Right hindlimb (tissue), 1 donor: ENCODE measurements around the gene SLC8A1.

Experiments
- DNase-seq: peaks from one replicate; pipeline ENCODE4 v3.0.0-alpha.2; 2018

SLC8A1 gene

DNA sequence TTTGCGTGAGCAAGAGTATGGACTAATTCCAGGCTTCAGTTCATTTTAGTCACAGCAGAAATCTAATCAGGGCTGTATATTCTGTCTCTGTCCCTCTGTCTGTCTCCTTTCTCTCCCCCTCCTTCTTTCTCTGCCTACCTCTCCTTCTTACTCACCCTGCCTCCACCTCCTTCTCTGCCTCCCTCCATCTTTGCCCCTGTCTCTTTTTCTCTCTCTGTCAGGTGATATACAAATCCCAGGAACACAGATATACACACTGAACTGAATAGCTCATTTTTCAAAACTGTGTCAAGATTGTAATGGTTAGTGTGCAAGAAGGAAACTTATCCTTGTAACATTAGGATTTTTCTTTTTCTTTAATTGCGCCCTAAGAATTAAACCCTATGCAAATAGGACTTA lies 32.5 kb downstream of the SLC8A1 start:
- no peak for DNase-seq

GRCh38 chr2:40418614-40419363 lies 33.1 kb downstream of the SLC8A1 start:
- no peak for DNase-seq

GRCh38 chr2:40416486-40416885 lies 35.4 kb downstream of the SLC8A1 start:
- DNase-seq: no peak

- no peak for DNase-seq
Measured at GRCh38 chr2:40415391-40415790, 36.5 kb downstream of the SLC8A1 start.

DNA sequence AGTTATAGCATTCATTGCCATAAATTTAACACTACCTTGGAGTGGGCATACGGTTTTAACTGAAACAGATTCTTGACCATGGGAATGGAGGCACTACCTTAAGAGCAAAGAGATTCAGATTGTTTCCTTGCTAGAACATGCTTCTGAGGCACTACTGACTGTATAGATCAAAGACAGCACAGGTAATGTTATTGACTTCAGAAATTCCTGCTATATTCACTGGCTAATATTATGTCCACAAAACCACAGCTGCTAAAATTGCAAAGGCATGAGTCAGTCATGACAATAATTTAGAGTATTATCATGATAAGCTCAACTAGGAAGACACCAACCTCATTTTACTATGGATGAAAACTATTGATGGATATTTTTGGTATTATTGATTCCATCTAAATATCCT lies 39.4 kb downstream of the SLC8A1 start:
- no peak for DNase-seq

- DNase-seq: no peak
Measured at GRCh38 chr2:40410695-40411094, 41.2 kb downstream of the SLC8A1 start.

DNA sequence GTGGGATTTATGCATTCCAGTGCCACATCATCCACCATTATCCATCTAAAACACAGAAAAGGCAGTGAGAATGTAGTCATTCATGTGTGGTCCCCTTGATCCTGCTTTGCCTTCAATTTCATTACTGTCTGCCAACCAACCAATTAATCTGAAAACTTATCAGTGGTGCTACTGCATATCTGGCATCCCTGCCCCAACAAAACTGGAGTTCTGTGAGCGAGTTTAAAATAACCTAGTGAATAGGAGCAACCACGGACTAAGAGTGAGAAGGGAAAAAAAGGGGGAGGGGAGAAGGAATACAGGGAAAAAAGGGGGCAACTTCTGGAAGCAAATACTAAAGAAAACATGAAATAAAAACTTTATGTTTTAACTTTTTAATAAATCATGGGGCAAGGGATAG lies 42.2 kb downstream of the SLC8A1 start:
- DNase-seq: no peak

DNA sequence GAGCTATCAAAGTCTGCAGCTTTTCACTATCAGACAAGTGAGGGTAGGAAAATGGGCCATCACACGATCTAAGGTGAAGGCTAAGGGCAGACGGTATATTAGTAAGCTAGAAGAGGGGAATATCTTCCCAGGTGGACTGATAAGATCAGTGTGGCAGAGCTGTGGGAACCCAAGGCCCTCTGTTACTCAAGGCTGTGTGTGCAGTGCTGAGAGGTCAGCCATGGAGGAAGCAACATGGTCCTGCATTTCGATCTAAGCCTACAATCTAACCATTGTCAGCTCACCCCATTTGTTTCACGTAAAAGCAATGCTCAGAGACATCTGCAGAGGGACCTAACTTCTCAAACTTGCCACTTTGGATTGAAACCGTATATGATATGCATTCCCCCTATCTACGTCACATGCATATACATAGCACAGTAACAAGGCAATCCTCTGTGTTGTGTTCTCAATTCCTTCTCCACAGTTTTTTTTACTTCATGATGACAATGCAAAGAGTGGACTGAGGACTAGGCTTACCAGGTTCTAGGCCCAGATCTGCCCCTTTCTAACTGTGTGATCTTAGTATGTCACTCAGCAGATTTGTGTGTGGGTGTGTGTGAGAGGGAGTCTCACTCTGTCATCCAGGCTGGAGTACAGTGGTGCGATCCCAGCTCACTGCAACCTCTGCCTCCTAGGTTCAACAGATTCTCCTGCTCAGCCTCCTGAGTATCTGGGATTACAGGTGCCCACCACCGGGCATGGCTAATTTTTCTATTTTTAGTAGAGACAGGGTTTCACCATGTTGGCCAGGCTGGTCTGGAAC lies 45.2 kb downstream of the SLC8A1 start:
- no peak for DNase-seq

DNA sequence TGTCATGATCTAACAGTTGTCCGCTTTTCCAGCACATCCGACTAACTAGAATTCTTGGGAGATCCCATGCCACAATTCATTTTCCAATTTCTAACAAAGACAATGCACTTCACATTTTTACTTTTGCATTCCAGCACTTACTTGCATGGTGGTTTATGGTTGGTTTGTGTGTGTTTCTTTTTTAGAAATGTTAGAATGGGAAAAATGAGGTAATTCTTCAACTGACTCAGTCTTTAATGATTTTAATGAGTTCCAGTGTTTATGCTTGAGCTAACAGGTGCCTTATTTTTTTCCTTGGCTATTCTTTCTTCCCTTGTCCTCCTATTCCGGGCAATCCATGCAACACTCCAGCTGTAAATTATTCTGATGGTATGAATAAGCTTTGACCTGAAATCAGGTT lies 46.4 kb downstream of the SLC8A1 start:
- DNase-seq: no peak

GRCh38 chr2:40404517-40404916 lies 47.4 kb downstream of the SLC8A1 start:
- no peak for DNase-seq

GRCh38 chr2:40403233-40403836 lies 48.6 kb downstream of the SLC8A1 start:
- DNase-seq: no peak

GRCh38 chr2:40401896-40402295 lies 50.0 kb downstream of the SLC8A1 start:
- no peak for DNase-seq

DNA sequence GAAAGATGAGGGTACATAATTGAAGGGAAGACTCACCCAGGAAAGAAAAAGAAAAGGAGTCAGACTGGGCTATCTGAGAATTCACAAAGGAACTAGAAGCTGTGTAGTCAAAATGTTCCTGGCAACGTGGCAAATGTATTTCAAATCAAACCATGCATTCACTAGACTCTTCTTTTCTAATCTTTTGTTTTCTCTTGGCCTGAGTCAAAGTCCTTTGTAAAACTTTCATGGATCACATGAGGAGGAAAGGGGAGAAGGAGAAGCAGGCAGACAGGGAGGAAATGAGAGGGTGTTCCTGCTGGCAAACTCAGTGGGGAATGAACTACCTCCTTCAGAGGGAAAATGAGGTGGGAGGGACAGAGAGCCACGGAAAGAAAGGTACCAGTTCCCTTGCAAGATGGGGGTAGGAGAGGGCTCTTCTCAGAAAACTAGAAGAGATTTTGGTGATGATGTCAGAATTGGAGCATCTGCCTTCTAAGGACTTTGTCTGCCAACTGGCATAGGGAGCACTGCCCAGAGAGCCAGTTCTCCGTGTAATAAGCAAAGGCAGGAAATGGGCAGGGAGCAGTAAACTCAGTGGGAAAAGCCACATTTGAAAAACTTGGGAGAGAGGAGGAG lies 51.4 kb downstream of the SLC8A1 start:
- no peak for DNase-seq

GRCh38 chr2:40397765-40398164 lies 54.1 kb downstream of the SLC8A1 start:
- no peak for DNase-seq

DNA sequence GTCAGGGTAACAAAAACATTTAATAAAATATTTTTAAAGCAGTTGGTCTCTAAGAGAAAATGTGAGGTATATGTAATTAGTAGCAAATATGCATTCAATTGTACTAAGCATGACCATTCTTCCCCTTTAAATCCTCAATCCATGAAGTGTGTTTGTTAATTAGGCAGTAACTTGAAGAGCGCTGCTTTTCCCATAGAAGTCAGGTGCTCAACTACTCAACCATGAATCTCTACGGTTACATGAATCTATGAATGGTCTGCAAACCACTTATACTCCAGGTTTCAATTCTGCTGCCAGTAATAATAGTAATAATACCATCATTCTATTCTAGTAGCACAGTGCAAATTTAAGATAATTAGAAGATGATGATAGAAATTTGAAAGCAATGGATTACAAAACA lies 55.8 kb downstream of the SLC8A1 start:
- DNase-seq: no peak

DNA sequence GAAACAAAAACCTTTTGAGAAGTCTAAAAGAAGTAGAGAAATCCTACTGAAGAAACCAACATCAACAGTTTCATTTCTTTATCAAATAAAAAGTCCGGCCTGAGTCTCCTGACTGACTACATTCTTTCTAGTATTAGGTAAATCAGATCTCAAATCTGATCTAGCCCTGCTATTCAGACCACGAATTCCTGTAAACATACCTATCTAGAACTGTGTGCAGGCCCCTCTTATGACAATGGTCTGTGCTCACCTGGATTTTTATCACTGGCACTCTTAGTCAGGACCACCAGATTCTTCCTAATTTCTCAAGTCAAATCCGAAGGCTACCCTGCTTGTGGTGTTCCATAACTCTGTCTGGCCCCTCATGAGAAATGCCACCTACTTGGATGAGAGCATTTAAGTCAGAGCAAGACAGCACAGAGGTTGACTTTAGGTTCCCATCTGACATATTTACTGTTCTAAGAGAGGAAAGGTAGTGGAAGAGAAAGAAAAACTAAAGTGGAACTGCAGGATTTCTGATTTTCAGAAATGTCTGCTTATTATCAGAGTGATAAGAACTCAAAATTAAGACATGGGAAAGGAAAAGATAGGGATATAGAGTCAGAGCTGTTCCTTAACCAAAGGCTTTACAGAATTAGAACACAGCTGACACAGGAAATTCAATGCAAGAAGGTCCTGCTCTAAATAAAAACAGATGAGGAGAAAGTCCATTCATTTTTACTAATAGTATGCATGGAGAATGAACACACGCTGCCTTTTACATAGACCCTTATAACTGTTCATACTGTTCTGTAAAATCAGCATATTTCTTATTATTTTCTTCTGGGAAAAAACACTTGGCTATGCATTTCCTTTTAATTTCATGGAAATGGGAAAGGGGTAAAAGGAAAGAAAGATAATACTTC lies 56.5 kb downstream of the SLC8A1 start:
- DNase-seq: no peak

- no peak for DNase-seq
Measured at GRCh38 chr2:40394597-40394996, 57.3 kb downstream of the SLC8A1 start.

DNA sequence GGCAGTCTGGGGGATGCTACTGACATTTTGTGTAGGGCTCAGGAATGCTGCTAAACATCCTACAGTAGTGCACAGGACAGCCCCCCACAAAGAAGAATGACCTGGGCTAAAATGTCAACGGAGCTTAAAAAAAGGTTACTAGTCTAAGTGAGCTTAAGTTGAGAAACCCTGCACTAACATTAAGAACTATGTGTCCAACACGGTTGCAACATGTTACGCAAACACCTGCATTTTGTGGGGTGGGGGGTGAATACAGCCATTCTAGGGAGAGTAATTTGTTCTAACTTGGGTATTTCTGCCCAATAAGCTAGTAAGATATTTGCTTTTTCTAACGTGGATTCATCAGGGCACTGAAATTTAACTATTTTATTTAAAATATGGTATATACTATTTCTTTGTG lies 57.9 kb downstream of the SLC8A1 start:
- no peak for DNase-seq

DNA sequence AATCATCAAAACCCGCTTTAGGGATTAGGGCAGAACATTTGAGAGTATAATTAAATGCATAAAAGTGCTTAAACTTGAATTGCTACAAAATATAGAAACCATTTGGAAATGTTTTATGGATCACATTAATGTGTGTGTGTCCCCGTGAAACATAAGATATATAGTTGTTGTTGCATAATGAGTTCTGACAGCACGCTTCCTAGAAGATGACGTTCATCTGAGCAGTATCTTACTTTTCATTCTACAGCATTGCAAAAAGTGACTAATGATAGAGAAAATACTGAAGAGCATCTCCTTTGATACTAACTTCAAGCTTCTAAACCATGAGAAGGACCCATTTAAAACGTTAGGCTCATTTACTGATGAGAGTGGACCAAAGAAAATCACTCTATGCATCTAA lies 63.7 kb downstream of the SLC8A1 start:
- no peak for DNase-seq

- no peak for DNase-seq
Measured at GRCh38 chr2:40386177-40386576, 65.7 kb downstream of the SLC8A1 start.

- DNase-seq: no peak
Measured at GRCh38 chr2:40384714-40385113, 67.2 kb downstream of the SLC8A1 start.

- DNase-seq: no peak
Measured at GRCh38 chr2:40384233-40384632, 67.7 kb downstream of the SLC8A1 start.

DNA sequence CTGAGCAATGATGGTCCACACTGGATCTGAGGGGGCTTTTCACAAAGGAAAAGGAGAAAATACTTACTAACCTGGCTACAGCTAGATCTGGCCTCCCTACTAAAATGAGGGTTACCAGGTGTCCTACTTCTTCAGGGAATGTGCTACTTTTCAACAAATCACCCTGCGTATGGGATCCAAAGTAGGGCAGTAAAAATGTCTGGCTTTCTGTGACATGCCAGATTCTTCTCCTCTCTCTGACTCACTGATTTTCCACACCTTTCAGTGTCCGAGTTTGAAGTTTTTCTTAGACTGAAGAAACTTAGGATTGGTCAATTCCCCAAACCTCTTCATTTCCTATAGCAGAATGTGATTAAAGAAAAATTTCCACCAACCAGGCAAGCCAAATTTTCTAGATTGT lies 71.2 kb downstream of the SLC8A1 start:
- DNase-seq: no peak
